NCI-H1436 treated with DMSO at 0.1 percent for 48 hours (cell line): ENCODE data around the gene CHTOP.

ENCODE experiments used
- DNase-seq: peaks from one replicate; lab custom pipeline; 2025; lab: John Stamatoyannopoulos, UW

CHTOP gene

DNA sequence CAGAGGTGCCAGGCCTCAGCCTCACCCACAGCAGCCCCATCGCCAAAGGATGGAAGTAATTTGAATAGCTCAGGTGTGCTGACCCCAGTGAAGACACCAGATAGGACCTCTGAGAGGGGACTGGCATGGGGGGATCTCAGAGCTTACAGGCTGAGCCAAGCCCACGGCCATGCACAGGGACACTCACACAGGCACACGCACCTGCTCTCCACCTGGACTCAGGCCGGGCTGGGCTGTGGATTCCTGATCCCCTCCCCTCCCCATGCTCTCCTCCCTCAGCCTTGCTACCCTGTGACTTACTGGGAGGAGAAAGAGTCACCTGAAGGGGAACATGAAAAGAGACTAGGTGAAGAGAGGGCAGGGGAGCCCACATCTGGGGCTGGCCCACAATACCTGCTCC, 59.6 kb downstream of the CHTOP start:
- no peak for DNase-seq
